Right cardiac atrium (tissue), 5 donors: ENCODE data around the gene ABR. TPM values are rescaled to one million over a fixed set of nuclear protein-coding genes. Genes with fewer than 3 reads are reported as not detected.

Experiments
- ATAC-seq, 2 donors: fragments of 200-7000 bp; cut with Tn5 transposase; one replicate each; pipeline versions ENCODE4 v1.8.0 to v1.9.1; 2020; ENCODE audit warnings: moderate library complexity in 2 of 2, mild to moderate bottlenecking in 1 of 2
- DNase-seq, 3 donors: peaks; one replicate each; pipeline ENCODE4 v3.0.0-alpha.2; 2020
- H3K27ac ChIP-seq: one replicate; pipeline ENCODE4 v1.5.1; 2013; ENCODE audit warnings: mild to moderate bottlenecking, low read length, control low read depth, moderate library complexity
- H3K27me3 ChIP-seq: one replicate; pipeline ENCODE4 v1.6.1; 2013; ENCODE audit not compliant: control insufficient read depth, insufficient read depth
- H3K4me1 ChIP-seq: one replicate; pipeline ENCODE4 v1.6.1; 2013; ENCODE audit warnings: low read length; ENCODE audit not compliant: control insufficient read depth, insufficient read depth
- H3K4me3 ChIP-seq: one replicate; pipeline ENCODE4 v1.5.1; 2013; ENCODE audit warnings: low read length, control low read depth
- H3K9me3 ChIP-seq: one replicate; pipeline ENCODE4 v1.6.1; 2013; ENCODE audit warnings: low read length; ENCODE audit not compliant: control insufficient read depth
- WGBS: extraction: QIAGEN DNeasy Blood & Tissue Kit; methylation state at CpG from one replicate; pipeline ENCODE4 v1.1.7; 2013; 5-methylcytosine and 5-hydroxymethylcytosine counted together
- intact Hi-C, 4 donors: fragments of 100-400 bp; cut with DNase I; formaldehyde crosslinking; loops; one replicate each; pipeline versions ENCODE4 v1.11.0 to v1.14.0; 2022 to 2023
- polyA plus RNA-seq: library from polyadenylated mRNA; stranded (reverse); fragments of 200-250 nt; gene quantifications from one replicate; pipeline ENCODE4 v1.2.3, GENCODE V29; 2013
- total RNA-seq, 4 donors: library from RNA; stranded (reverse); fragmentation: NEBNext Ultra II Directional; extraction: Animal tissue kit (Norgen Biotek cat#: 25700); gene quantifications; one replicate each; pipeline ENCODE4 v1.2.1, GENCODE V29; 2021
- donor health status: healthy with polysubstance abuse.
- donor health status: DM: no; HTN: yes; CAD: no.
- donor health status: DM: no; HTN: no; CAD: no.
- donor health status: DM: no; HTN: yes; CAD: no; lungs with severe emphysema.
- donor health status: DM: yes; HTN: yes; CAD: no.

ABR gene
- total and polyA plus RNA-seq, 5 donors: 77.4 to 164 (median 145) TPM

DNA sequence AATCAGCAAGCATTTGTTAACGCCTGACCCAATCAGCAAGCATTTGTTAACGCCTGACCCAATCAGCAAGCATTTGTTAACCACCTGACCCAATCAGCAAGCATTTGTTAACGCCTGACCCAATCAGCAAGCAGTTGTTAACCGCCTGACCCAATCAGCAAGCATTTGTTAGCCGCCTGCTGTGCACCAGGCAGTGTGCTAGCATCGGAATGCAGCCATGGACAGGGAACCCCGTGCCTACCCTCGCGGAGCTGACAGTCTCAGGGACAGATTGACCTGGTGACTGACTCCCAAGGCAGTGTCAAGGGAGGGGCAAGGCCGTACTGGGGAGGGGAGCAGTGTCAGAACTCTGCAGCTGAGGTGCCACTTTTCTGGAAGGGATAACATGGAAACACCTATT, 66.9 kb downstream of the ABR start:
- no peak overlapping the region for H3K4me3 ChIP-seq
- no peaks in the 10 kb centered on the region for H3K9me3 ChIP-seq
- no peak overlapping the region for H3K27ac ChIP-seq
- H3K4me1 ChIP-seq: peaks cover 24% of the 10 kb centered on the region
- WGBS: 83% methylated on average over 10 of the region's 10 CpGs
- DNase-seq (peak in 1 of 3 donors; percentile 14), ATAC-seq (no peak)
- intact Hi-C loops: no loop called here
- H3K27me3 ChIP-seq: no peaks in the 10 kb centered on the region

DNA sequence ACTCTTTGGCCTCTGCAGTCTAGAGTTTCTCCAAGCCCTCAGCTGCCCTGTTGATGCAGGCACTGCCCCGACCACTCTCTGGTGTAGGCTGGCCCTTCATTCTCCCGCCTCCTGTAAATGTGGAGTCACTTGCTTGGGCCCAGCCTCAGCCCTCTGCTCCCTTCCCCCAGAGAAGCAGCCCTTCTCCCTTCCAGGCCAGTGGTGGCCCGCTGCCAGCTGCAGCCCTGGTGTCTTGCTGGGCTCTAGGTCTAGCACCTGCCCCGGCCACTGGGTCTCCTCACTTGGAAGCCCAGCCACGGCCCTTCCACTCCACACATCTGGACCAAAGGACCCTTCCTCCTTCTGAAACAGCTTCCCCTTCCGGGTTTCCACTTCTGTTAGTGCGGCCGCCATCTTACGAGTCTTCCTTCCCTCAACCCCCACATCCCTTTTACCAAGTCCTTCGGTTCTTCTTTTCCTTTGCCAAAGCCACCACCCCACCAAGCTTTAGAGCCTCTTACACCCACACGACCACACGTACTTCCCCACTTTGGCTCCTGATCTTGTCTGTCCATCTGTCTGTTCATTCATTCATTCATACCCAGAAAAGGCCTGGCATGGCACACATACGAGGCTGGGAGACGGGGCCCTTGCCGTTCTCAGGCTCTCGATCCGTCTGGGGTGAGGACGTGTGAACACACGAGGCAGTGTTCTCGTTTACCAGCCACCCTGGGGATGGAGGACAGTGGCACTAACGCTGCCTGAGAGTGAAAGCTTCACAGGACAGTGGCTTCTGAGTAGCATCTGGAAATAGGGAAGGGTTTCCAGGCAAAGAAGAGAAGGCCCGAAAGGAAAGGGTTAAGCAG, 68.0 kb downstream of the ABR start:
- 68% methylated on average over 22 of the region's 22 CpGs for WGBS
- peak overlapping the region; percentile 83 for H3K27ac ChIP-seq
- H3K9me3 ChIP-seq: no peaks in the 10 kb centered on the region
- no peak overlapping the region for H3K4me3 ChIP-seq
- intact Hi-C loops: no loop called here
- H3K4me1 ChIP-seq: peaks cover 27% of the 10 kb centered on the region
- ATAC-seq (peak; percentile 0 to 1), DNase-seq (peak; percentile 54 to 84 (median 79))
- H3K27me3 ChIP-seq: no peaks in the 10 kb centered on the region

DNA sequence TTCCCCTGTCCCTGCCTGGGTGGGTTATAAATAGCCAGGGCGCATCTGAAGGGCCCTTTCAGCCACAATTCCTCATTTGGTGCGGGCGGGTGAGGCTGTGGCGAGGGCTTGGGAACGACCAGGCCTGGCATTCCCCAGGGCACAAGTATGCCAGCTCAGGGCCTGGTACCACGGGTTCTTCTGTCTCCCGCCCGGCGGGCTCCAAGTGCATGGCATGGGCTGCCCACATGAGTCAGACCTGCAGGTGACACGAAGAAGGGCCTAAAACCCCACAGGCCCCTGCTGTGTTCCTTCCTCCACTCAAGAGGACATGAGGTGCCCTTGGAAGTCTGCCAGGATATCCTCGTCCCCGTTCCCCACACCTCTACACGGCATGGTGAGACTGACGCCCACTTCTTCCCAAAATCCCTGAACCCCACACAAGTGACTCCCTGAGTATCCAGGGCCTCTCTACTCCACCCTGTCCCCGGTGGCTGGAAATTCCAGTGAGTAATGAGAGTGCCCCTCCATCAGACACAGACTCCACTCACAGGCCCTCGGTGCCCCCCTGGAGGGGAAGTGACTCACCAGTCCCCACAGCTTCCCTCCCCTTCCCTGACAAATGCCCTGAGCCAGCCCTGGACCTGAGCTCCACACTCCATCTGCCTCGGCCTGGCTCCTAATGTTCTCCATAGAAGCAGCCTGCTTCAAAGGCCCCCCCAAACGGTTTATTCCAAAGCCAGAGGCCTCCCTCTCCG, 68.8 kb downstream of the ABR start:
- intact Hi-C loops: no loop called here
- no peaks in the 10 kb centered on the region for H3K9me3 ChIP-seq
- peak overlapping the region; percentile 83 for H3K27ac ChIP-seq
- DNase-seq (peak; percentile 78 to 84 (median 78)), ATAC-seq (peak; percentile 20 to 71)
- H3K4me1 ChIP-seq: peaks cover 30% of the 10 kb centered on the region
- H3K27me3 ChIP-seq: no peaks in the 10 kb centered on the region
- WGBS: 40% methylated on average over 19 of the region's 19 CpGs
- no peak overlapping the region for H3K4me3 ChIP-seq

DNA sequence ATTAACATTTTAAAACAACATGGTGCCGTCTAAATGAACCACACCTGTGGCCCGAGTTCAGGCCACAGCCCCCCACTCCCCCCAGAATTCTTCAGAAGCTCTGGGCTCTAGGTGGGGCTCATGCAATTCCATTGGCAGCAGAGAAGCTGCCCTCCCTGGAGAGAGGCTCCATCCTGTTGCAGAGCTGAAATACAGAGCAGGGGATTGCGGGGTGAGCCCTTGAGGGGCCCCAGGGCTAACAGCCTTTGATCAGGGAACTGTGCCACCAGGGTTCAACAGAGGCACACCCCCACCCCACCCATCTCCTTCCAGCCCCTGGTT, 69.3 kb downstream of the ABR start:
- peaks cover 30% of the 10 kb centered on the region for H3K4me1 ChIP-seq
- H3K27me3 ChIP-seq: no peaks in the 10 kb centered on the region
- DNase-seq: peak in 1 of 3 donors; percentile 59
- intact Hi-C loops: no loop called here
- no peak overlapping the region for H3K4me3 ChIP-seq
- H3K9me3 ChIP-seq: no peaks in the 10 kb centered on the region
- 23% methylated on average over 3 of the region's 3 CpGs for WGBS
- peak overlapping the region; percentile 83 for H3K27ac ChIP-seq
- no peak for ATAC-seq

DNA sequence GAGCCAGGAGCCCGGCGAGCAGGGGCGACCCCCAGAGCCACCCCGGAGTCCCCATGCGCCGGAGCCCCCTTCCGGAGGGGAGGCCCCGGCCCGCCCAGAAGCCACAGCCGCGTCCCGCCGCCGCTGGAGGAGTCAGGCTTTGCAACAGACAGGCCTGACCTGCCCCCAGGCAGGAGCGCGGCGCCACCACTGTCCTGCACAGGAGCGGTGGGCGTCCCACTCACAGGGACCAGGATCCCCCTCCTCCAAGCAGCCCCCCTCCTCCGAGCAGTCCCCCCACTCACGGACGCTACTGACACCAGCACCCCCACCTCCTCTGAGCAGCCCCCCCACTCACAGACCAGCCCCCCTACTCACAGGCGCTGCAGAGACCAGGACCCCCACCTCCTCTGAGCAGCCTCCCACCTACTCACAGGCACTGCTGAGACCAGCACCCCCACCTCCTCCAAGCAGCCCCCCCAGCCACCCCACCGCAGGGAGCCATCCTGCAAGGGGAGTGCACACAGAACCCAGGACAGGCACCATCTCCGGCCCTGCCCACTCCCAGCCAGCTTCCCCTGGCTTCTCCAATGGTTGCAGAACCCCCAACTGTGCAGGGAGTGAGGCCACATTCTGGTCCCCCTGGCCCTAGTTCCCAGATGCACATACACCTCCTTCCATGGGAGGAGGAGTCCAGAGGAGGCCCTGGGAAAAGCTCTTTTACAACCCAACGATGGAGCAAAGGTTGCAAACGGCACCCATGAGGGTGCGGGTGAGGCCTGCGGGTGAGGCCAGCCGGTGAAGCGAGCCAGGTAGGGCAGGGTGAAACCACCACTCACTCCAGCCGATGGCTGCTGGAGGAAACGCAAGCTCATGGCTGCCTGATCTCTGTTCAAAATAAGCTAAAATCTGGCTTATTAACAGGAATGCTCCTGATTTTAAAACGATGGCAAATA, 69.9 kb downstream of the ABR start:
- DNase-seq: peak; percentile 49 to 84 (median 52)
- WGBS: 16% methylated on average over 34 of the region's 34 CpGs
- peak; percentile 1 to 13 for ATAC-seq
- intact Hi-C loops: no loop called here
- Histone ChIP-seq H3K4me1 (peaks cover 28% of the 10 kb centered on the region), H3K27me3 (no peaks in the 10 kb centered on the region), H3K4me3 (peak overlapping the region; percentile 58), H3K9me3 (no peaks in the 10 kb centered on the region), H3K27ac (peak overlapping the region; percentile 83)

DNA sequence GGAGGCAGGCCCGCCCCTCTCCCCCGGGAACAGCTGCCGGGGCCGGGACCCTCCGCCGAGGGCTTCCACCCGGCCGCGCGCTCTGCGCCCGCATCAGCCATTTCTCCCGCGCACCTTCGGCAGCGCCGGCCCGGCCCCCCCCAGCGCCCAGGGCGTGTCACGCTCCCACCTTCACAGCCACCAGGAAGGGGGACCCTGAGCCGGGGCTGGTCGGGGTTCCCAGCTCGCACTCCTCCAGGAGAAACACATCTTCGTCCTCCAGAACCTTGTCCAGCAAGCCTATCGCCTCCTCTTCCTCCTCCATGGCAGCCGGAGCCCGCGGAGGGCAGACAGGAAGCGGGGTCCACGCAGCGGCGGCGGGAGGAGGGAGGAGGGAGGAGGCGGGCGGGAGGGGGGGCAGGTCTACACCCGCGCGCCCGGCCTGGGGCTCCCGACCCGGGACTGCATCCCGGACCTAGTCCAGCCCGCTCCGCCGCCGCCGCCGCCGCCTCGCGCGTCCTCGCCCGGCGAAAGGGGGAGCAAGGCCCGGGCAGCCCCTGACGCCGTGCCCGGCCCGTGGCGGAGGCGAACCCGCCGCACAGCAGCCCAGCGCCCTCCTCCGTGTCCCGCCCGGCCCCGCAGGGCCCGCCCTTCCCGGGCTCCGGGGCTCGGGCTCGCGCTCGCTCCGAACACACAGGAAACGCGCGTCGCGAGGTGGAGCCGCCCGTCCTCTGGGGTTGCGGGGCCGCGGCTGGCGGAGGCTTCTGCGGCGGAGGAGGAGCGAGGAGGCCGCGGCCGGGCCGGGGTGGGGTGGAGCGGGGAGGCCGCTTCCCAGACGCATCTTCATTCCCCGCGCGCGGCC, 70.8 kb downstream of the ABR start:
- intact Hi-C loops: no loop called here
- peaks cover 26% of the 10 kb centered on the region for H3K4me1 ChIP-seq
- DNase-seq: peak; percentile 73 to 91 (median 88)

DNA sequence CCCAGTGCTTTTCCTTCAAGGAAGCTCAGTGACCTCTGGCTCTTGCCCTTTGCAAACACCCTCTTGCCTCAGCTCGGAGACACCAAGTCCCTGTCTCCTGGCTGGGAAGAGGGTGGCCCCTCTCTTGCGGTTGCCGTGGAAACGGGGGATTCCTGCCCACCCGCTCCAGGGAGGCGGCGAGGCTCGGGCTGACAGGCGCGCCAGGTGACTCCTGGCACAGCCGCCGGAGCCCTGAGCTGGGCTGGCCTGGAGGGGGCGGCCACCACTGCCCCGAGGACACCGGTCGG, 71.4 kb downstream of the ABR start:
- ATAC-seq (peak; percentile 2 to 5), DNase-seq (peak in 1 of 3 donors; percentile 75)
- H3K27me3 ChIP-seq: no peaks in the 10 kb centered on the region
- peak overlapping the region; percentile 58 for H3K4me3 ChIP-seq
- intact Hi-C loops: no loop called here
- H3K4me1 ChIP-seq: peaks cover 26% of the 10 kb centered on the region
- H3K9me3 ChIP-seq: no peaks in the 10 kb centered on the region
- 1% methylated on average over 16 of the region's 16 CpGs for WGBS
- H3K27ac ChIP-seq: peak overlapping the region; percentile 58

More for the DNA sequence above, 70.8 kb downstream of the ABR start:
- Histone ChIP-seq H3K27me3 (no peaks in the 10 kb centered on the region), H3K4me3 (peak overlapping the region; percentile 58), H3K9me3 (no peaks in the 10 kb centered on the region), H3K27ac (peak overlapping the region; percentile 83)
- WGBS: under 1% methylated on average over 103 of the region's 103 CpGs
- peak; percentile 38 to 48 for ATAC-seq

DNA sequence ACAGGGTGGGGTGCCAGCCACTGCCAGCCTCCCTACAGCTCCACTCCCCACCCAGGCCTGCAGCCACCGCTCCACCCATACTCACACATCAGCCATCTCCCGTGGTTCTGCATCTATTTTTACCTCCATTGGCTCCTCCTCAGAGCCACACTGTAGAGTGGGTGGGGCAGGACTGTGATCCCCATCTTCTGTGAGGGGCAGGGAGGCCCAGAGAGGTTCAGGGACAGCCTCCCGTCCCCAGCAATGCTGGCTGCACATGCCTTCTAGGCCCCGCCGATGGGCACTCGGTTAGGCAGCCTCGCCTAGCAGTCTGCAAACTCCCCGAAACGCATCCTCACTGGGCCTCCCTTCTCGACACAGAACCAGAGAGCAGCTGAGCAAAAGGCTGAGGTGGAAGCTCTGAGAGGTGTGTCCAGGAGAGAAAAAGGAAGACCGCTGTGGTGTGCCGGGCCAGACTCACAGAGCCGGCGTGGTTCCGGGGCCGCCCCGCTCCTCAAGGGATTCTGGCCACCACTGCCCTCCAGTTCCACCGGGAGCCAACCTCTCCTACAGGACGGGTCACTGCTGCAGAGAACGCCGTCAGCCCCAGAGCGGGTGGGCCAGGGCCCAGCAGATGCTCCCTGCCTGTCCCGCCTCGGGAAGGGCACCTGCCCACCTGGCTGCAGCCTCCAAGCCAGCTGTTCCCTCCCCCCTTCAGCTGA, 71.9 kb downstream of the ABR start:
- H3K9me3 ChIP-seq: no peaks in the 10 kb centered on the region
- peak overlapping the region; percentile 58 for H3K27ac ChIP-seq
- peak overlapping the region; percentile 58 for H3K4me3 ChIP-seq
- intact Hi-C loops: no loop called here
- peaks cover 26% of the 10 kb centered on the region for H3K4me1 ChIP-seq
- DNase-seq: peak in 2 of 3 donors; percentile 67 to 80
- no peaks in the 10 kb centered on the region for H3K27me3 ChIP-seq
- peak; percentile 17 to 42 for ATAC-seq
- WGBS: 41% methylated on average over 24 of the region's 24 CpGs

DNA sequence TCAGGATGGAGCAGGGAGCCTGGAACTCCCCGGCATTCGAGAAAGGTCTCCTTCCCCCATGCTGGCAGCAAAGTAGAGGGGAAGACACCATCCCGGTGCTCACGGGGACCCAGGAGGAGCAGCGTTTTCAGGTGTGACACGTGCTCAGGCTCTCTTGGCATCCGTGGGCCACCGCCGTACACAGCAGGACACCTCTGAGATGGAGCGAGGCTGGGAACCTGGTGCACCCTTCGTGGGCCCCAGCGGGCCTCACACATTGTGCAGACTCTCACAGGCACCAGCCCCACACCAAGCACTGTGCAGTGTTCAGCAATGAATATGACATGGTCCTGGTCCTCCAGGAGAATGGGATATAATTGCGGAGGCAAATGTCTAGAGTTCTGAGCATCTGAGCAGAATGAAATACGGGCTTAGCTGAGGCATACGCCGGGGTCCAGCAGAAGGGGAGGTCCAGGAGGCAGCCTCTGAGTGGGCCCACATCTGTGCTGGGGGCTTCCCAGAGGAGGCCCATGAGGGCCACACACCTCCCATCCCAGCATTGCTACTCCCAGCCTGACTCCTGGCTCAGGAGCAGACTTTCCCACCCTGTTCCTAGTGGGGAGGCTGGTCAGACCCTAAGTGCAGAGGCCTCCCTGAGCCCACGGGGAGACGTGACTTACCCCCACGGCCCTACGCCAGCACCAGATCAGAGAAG, 72.6 kb downstream of the ABR start:
- peaks cover 26% of the 10 kb centered on the region for H3K4me1 ChIP-seq
- intact Hi-C loops: no loop called here
- peak overlapping the region; percentile 43 for H3K27ac ChIP-seq

More for the DNA sequence above, 72.6 kb downstream of the ABR start:
- ATAC-seq (no peak), DNase-seq (no peak)
- Histone ChIP-seq H3K4me3 (no peak overlapping the region), H3K9me3 (no peaks in the 10 kb centered on the region), H3K27me3 (no peaks in the 10 kb centered on the region)
- 70% methylated on average over 20 of the region's 20 CpGs for WGBS
